ENCODE results near the gene TAF11L13.

- TF ChIP-seq ZFP30 (CRISPR knock-in tag; IDR thresholded peaks at IDR 0.05) (no peak), ARNTL (CRISPR knock-in tag; IDR thresholded peaks at IDR 0.05; ENCODE audit: borderline replicate concordance, low read depth) (no peak), BACH2 (CRISPR knock-in tag; IDR thresholded peaks at IDR 0.05; ENCODE audit: borderline replicate concordance) (no peak), POU6F1 (CRISPR knock-in tag; IDR thresholded peaks at IDR 0.05; ENCODE audit: borderline replicate concordance, low read depth) (no peak), CREB5 (CRISPR knock-in tag; IDR thresholded peaks at IDR 0.05; ENCODE audit: low read depth) (no peak), OSR1 (CRISPR knock-in tag; IDR thresholded peaks at IDR 0.05) (no peak), ZNF70 (CRISPR knock-in tag; IDR thresholded peaks at IDR 0.05) (no peak), TOX (CRISPR knock-in tag; IDR thresholded peaks at IDR 0.05; ENCODE audit: borderline replicate concordance) (no peak), CSRNP3 (CRISPR knock-in tag; IDR thresholded peaks at IDR 0.05) (no peak), PATZ1 (CRISPR knock-in tag; IDR thresholded peaks at IDR 0.05; ENCODE audit: borderline replicate concordance) (no peak), ZNF8 (CRISPR knock-in tag; IDR thresholded peaks at IDR 0.05) (no peak), ZC3H10 (CRISPR knock-in tag; IDR thresholded peaks at IDR 0.05) (no peak)
Measured at GRCh38 chr5:17655921-17656320, 24.0 kb downstream of the TAF11L13 start.
